Retinal pigment epithelial cell (primary cell): ENCODE data around the gene NPRL2.
A peak's percentile ranks its signal among the peaks of the same experiment; 100 is the strongest.

Experiments
- DNase-seq: peaks from one replicate; pipeline ENCODE4 v3.0.0-alpha.2; 2010; ENCODE audit warnings: low read depth
- H3K4me3 ChIP-seq: 2 replicates; pipeline ENCODE4 v1.5.1; 2011; ENCODE audit warnings: mild to moderate bottlenecking, low read length, control low read depth, moderate library complexity
- CTCF ChIP-seq: conservative IDR thresholded peaks from 2 replicates; pipeline ENCODE4 v1.5.1; 2011; ENCODE audit warnings: low read depth, low read length, control low read depth, inconsistent platforms

NPRL2 gene

GRCh38 chr3:50372349-50372748 lies 21.8 kb upstream of the NPRL2 start:
- no peak overlapping the region for H3K4me3 ChIP-seq
- no peak for TF ChIP-seq CTCF
- DNase-seq, result no peak

- no peak for TF ChIP-seq CTCF
- no peak for DNase-seq
- no peak overlapping the region for H3K4me3 ChIP-seq
Observed at GRCh38 chr3:50371133-50371685, 20.6 kb upstream of the NPRL2 start.

GRCh38 chr3:50370594-50370993 lies 20.0 kb upstream of the NPRL2 start:
- no peak overlapping the region for H3K4me3 ChIP-seq
- DNase-seq, result no peak
- peak; percentile 28 for TF ChIP-seq CTCF

GRCh38 chr3:50369012-50369670 lies 18.6 kb upstream of the NPRL2 start:
- TF ChIP-seq CTCF, result no peak
- no peak overlapping the region for H3K4me3 ChIP-seq
- no peak for DNase-seq

- no peak for TF ChIP-seq CTCF
- no peak overlapping the region for H3K4me3 ChIP-seq
- no peak for DNase-seq
Observed at GRCh38 chr3:50365842-50366220, 15.3 kb upstream of the NPRL2 start.

- peak; percentile 20 for DNase-seq
- TF ChIP-seq CTCF, result no peak
- H3K4me3 ChIP-seq, result peak overlapping the region; percentile 48
Observed at GRCh38 chr3:50365080-50365841, 14.7 kb upstream of the NPRL2 start.

GRCh38 chr3:50364573-50365079 lies 14.1 kb upstream of the NPRL2 start:
- no peak for TF ChIP-seq CTCF
- H3K4me3 ChIP-seq, result peak overlapping the region; percentile 48
- no peak for DNase-seq
